ENCODE data around the gene PARVA.

PARVA gene

DNA sequence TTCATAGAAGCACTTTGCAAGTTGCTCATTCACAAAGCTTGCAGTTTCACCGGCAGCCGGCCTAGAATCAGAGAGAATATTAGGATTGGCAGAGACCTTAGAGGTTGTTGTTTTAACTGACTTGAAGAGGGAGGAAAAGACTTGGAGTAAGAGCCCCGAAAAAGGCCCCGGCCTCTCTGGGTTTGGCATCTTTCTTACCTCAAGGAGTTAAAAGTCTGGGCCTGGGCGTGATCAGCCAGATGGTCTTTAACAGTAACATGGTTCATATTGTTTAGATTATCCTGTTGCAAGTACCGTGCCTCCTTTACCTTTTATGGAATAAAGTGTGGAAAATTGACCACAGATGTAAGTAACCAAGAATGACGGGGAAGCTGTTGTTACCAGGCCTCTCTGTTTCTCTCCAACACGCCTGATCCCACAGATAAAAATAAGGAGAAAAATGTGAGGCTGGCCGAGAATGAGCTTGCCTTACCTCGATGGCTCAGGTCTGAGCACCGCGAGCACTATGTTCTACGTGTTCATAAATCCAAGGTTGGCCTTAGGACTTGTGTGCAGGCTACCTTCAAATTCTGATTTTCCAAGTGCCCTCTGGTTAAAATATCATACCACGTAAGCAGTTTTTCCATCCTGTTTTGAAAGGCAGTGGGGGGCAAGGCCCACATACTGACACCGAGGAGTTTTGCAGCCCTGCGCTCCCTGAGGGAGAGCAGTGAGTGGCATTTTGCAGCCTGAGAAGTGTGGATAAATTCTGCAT lies 56.4 kb downstream of the PARVA start:
- DNase-seq, result peak; percentile 63

GRCh38 chr11:12434325-12434654 lies 56.9 kb downstream of the PARVA start:
- DNase-seq, result no peak

DNA sequence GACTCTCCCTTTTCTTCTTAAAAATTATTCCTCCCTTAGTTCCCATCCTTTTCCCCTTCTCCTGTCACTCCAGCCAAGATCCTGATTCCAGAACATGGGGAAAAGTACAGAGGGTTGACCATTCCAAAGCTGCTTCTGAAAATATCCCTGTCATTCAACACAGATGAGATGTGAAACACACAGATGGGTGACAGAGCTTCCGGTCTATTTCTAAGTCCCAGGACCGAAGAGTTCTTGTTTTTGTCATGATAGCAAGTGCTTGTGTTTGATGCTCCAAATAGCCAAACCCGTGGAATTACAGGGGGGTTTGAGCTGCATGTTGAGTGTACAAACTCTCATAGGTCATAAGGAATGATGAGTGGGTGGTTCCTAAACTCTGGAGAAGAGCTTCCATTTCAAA lies 57.9 kb downstream of the PARVA start:
- DNase-seq, result no peak

- no peak for DNase-seq
Measured at GRCh38 chr11:12436266-12436665, 58.9 kb downstream of the PARVA start.

DNA sequence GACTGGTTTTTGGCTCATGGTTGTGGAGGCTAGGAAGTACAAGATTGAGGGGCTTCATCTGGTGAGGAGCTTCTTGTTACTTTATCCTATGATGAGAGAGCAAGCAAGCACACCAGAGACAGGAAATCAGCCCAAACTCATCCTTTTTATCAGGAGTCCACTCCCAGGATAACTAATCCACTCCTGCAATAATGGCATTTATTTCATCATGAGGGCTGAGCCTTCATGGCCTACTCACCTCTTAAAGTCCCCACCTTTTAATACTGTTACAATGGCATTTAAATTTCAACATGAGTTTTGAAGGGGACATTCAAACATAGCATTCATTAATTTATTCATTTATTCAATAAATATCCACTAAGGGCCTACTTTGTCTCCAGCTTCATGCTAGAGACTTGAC lies 60.9 kb downstream of the PARVA start:
- DNase-seq, result no peak

GRCh38 chr11:12439615-12440014 lies 62.2 kb downstream of the PARVA start:
- no peak for DNase-seq

DNA sequence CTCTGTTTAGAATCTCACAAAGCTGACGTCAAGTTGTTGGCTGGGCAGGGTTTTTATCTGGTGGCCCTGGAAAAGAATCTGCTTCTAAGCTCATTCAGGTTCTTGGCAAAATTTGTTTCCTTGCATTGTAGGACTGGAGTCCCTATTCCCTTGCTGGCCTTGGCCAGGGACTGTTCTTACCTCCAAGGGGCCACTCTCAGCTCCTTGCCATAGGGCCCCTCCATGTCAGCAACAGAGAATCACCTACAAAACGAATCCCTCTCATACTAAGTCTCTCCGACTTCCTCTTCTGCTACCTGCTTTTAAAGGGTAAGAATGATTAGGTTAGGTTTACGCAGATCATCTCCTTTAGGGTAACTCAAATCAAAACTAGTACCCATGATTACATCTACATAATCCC lies 63.2 kb downstream of the PARVA start:
- DNase-seq, result no peak

DNA sequence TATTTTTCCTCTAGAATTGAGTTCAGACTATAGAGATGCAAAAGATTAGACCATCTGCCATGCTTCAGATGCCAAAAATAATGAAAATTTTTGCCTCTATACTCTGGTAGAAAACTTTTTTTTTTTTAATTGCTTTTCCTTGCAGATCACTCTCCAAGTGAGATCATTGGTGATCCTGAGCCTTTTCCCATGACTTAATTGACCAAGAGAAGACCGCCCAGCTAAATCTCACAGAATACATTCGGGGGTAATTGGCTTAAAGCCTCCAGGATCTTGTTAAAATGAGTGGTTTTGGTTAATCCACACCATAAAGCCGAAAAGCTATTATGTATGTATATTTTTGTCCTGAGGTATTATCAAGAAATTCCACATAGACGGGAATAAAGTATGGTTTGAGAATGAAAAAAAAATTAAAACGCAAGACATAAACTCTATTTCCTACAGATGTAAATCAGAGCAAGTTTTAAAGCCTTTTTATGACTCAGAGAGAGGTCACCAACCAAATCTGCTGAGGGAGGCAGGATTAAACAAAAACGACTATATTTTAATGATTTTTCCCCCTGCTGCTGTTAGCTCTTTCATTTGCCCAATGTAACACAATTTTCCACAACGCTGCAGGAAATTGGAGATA lies 64.0 kb downstream of the PARVA start:
- no peak for DNase-seq

GRCh38 chr11:12444601-12445000 lies 67.2 kb downstream of the PARVA start:
- DNase-seq, result no peak

DNA sequence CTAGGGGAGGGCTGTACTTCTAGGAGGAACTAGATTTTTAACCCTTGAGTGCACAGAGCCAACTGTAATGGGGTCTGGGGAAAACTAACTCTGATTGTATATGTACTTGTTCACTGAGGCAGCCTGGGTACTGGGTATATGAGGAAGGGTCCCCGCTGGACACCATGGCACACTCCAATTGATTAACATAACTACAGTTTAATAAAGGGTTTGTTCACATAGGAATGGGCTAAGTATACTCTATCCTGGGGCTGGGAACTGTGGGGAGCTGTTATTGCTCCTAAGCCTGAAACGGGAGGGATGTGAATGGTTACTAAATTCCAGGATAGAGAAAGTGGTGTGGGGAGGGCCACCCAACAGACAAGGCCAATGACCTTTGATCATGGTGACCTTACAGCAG lies 67.6 kb downstream of the PARVA start:
- no peak for DNase-seq

- no peak for DNase-seq
Measured at GRCh38 chr11:12446863-12447262, 69.5 kb downstream of the PARVA start.

DNA sequence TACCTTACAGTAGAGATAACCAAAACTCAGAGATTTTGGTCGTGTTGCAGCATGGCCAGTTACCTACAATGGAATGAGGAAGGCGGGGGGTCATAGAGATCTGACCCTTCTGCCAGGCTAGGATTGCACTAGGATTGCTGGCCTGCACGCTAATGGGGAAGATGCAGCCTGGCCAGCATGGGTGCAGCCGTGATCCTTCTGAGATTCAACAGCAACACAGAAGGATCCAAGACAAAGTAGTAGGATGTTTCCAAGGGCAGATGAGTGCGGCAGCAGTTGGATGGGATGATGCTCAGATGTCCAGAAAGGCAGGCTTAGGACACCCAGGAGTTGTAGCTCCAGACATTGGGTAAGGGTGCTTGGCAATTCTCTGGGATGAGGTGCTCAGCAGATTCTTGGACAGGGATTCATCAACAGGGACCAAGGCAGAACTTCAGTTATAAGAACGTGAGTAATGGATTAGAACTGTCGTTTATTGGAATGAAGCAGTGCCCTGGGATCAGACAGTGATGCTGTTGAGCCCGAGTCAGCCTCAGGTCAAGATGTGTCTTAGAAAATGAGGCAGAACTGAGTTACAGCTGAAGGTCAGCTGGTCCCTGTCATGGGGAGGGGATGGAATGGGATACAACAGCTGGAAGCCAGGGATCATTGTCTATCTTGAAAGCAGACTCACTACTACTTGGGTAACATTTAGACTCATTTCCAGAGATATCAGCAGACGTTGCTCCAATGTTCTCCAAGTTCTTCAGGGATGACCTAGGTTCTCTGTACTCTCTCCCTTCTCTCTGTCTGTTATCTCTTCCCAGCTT lies 71.0 kb downstream of the PARVA start:
- no peak for DNase-seq

- no peak for DNase-seq
Measured at GRCh38 chr11:12449961-12450715, 72.8 kb downstream of the PARVA start.

DNA sequence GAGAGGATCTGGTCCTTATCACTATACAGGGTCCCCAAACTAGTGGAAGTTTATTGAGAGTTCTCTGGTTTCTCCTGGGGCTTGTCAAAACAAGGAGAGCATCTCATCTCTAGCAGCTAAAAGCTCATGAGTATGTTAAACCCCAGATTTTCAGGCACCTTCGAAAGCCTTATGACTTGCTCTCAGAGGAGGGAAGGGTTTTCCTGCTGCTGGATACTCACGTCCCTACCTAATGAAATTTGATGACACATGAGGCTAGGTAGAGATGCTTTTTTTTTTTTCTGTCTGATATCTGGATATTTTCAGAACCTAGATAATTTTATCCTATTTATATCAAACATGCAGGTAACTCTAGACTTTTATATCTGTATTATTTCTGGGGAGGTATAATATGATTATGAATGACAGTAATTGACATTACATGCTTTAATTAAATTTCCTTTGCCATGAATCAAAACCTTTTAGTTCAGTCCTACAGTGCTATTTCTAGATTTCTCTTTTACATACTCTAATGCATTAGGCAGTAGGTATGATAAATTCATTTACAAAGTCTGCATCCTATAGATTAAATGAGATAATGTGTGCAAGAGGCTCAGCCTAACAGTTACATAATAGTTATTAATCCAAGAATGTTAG lies 73.9 kb downstream of the PARVA start:
- DNase-seq, result no peak

- no peak for DNase-seq
Measured at GRCh38 chr11:12453243-12453642, 75.9 kb downstream of the PARVA start.

GRCh38 chr11:12454782-12455181 lies 77.4 kb downstream of the PARVA start:
- DNase-seq, result no peak

GRCh38 chr11:12455938-12456337 lies 78.6 kb downstream of the PARVA start:
- DNase-seq, result no peak

DNA sequence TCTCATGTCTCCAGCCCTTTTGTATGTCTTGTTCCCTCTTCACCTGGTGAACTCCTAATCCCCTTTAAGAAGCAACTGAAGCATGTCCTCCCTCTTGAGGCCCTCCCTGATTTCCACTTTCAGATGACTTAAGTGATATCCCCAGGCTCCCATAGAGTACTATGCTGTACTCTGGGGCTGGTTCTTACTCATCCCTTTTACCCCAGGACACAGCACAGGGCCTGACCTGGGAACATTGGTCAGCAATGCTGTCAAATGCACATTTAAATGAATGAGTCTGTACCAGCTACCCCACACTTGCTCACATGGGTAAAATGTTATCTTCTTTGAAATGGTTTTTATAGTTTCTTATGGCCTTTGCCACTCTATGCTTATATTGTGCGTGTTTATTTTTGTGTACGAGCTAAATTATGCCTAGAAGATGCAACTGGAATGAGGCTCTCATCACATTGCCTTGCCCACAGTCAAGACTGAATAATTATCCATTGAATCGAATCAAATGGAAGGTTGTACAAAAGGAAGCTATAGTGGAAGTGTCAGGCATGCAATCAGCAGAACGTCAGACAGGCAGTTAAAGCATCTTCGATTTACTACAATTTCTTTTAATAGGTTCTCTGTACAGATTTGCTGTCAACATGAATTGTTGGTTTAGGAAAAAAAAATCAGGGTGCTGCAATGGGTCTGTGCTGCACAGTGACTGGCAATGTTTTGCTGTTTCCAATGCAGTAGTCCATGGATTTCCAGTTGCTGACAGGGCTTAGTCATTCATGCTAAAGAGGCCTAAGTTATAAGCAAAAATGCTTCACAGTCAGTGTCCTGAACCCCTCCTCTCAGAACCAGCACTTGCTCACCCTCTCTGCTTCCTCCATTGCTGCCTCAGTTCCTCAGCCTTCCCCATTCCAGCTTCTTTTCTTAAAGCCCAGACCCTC lies 79.5 kb downstream of the PARVA start:
- DNase-seq, result no peak

- DNase-seq, result no peak
Measured at GRCh38 chr11:12458042-12458441, 80.7 kb downstream of the PARVA start.

DNA sequence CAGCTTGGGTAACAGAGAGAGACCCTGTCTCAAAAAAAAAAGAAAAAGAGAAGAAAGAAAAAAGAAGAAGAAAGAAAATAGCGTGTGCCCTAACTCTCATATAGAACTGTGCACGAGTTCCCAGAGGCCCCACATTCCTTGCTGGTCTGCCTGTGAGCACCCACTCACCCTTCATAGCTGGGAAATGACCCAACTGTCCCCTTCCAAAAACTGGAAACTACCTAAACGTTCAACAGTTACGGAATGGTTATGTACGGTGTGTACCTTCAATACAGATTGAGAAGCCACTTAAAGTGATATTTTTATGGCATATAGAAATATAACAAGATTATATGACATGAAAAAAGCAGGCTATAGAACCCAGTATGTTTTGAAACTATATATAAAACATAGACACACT lies 82.0 kb downstream of the PARVA start:
- no peak for DNase-seq

GRCh38 chr11:12459865-12460444 lies 82.6 kb downstream of the PARVA start:
- DNase-seq, result no peak

Measured in femur (tissue), 1 donor.